GM19468 (cell line): ENCODE results near the gene DYDC2.

Source experiments
- ATAC-seq: cut with Tn5 transposase; IDR thresholded peaks from one replicate; pipeline ENCODE4 v1.9.1; 2021; ENCODE audit warnings: mild to moderate bottlenecking, moderate library complexity, moderate number of reproducible peaks; ENCODE audit not compliant: unreplicated experiment; ENCODE audit errors: extremely low read depth

Gene DYDC2

DNA sequence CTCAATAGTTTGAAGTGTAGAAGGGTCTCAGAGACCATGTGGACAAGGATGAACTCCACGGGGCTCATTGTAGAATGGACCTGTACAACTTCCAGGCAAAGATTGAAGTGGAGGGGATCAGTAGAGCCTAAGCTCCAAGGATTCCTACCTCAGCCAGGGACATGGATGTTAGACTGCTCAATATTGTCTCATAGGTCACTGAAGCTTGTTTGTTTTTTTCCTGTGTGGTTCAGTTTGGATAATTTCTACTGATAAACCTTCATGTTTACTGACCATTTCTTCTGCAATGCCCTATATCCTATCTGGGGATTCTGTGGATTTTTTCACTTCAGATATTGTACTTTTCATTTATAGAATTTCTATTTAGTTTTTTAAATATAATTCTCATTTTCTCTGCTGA lies 8.9 kb downstream of the DYDC2 start:
- no peak for ATAC-seq

DNA sequence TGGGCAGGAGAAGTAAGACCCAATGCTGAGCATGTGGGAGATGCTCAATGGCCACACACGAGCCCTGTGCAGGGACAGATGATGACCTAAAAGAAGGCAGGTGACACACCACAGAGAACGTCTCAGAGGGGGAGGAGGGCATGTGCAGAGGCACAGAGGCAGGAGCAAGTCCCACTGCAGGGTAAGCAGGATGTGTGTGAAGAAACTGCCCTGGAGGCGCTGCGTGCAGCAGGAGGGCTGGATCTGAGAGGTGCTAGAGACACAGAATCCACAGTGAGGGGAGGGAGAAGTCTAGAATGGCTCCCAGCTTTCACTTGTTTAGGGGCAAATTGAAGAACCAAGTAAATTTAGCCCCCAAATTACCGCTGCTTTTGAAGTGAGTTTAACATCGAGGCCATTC lies 14.9 kb downstream of the DYDC2 start:
- ATAC-seq: no peak

DNA sequence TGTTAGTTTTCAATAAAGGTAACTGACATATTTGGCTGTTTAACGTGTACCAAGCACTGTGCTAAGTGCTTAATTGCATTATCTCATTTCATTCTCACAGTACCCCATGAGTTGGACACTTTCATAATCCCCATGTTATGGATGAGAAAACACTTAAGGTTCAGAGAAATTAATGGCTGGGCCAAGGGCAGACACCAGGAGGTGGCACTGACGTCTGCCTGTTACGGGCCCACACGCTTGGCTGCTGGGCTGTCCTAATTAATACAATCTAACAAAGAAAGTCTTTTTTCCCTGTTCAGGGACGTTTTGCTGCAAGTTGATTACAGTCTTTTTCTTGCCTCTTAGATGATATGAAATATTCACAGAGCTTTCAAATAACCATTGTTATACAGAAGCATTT lies 16.1 kb downstream of the DYDC2 start:
- no peak for ATAC-seq

DNA sequence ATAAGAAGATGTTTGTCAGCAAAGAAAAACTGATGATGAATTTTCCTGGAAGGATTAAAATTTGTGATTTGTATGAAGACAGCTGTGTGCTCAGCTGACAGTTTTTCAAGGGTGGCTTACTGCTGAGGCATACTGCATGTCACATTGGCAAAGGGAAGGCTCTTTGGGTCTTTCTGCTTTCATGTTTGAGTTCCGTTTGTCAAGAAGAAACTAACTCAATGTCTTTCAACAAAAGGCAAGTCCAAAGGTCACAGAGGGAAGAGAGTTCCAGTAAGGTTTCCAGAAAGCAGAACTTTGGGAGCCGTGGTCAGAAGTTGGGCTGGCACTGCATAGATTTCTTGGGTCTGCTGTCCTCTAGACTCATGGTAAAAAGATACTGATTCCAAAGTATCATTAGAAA lies 16.9 kb downstream of the DYDC2 start:
- no peak for ATAC-seq

DNA sequence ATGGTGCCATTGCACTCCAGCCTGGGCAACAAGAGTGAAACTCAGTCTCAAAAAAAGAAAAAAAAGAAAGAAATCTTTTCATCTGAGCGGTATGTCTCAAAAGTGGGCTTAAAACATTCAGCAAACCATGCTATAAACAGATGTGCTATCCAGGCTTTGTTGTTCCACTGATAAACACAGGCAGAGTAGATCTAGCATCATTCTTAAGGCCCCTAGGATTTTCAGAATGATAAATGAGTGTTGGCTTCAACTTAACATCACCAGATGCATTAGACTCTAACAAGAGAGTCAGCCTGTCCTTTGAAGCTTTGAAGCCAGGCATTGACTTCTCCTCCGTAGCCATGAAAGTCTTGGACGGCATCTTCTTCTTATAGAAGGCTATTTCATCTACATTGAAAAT lies 23.1 kb downstream of the DYDC2 start:
- no peak for ATAC-seq

DNA sequence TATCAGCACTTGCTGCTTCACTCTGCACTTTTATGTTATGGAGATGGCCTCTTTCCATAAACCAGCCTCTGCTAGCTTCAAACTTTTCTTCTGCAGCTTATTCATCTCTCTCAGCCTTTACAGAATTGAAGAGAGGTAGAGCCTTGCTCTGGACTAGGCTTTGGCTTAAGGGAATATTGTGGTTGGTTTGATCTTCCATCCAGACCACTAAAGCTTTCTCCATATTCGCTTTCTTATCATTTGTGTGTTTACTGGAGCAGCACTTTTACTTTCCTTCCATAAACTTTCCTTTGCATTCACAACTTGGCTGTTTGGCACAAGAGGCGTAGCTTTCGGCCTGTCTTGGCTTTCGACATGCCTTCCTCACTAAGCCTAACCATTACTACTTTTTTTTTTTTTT lies 23.6 kb downstream of the DYDC2 start:
- ATAC-seq: no peak

DNA sequence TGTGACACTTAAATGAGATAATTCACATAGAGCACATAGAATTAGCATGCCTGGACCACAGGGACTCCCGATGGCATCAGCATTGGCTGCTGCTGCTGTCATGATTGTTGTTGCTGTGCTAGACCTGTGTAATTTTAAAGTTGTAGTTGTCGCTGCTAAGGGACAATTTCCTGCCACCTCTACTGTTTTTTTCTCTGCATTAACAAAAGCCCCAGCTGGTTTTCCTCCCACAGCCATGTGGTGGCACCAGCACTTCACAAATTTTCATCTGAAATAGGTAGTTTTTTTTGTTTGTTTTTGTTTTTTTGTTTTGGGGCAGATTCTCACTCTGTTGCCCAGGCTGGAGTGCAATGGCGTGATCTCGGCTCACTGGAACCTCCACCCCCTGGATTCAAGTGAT lies 26.4 kb downstream of the DYDC2 start:
- no peak for ATAC-seq

DNA sequence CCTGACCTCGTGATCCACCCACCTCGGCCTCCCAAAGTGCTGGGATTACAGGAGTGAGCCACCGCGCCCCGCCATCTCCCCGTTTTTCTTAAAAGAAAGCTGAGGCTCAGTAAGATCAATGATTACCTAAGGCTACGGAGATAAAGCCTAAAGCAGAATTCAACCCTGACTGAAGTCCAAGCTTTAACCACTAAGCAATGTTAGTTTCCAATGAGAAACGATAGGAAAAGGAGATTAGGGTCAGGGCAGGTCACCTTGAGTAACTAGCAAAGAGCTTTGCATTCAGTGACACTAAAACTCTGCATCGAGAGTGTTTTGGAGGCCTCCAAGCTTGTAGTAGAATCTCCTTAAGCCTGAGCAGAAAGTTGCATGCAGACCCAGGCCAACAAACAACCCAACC lies 34.2 kb downstream of the DYDC2 start:
- no peak for ATAC-seq

DNA sequence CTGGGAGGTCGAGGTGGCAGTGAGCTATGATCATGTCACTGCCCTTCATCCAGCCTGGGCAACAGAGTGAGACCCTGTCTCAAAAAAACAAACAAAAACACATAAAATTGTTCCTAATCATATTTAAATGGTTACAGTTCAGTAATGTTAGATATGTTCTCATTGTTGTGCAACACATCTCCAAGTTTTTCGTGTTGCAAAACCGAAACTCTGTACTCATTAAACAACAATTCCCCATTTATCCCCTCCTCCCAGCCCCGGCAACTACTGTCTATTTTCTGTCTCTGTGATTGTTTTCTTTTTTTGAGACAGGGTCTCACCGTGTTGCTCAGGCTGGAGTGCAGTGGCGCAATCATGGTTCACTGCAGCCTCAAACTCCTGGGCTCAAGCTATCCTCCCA lies 35.7 kb downstream of the DYDC2 start:
- no peak for ATAC-seq

DNA sequence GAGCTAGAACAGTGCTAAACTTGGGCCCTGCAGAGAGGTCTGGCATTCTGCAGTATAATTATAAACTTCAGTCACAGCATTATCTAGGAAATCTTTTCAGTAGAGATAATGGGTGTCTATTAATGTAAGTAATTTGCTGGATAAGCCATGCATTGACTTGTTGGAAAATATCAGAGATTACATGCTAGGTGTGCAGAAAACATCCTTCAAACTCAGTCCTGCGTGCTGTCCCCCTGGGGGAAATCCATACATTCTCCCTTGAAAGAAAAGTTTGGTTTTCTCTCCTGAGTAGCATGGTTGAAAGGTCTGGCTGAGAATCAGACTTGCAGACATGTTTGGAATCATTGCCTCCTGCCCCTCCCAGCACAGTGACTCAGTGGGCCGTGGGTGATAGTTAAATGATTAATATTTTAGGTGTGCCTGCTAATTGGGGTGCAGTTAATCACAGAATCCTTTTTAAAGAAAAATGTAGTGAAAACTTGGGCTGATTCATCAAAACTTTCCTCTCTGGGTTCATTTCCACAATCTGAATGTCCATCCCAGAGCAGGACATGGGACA lies 37.9 kb downstream of the DYDC2 start:
- ATAC-seq: no peak

DNA sequence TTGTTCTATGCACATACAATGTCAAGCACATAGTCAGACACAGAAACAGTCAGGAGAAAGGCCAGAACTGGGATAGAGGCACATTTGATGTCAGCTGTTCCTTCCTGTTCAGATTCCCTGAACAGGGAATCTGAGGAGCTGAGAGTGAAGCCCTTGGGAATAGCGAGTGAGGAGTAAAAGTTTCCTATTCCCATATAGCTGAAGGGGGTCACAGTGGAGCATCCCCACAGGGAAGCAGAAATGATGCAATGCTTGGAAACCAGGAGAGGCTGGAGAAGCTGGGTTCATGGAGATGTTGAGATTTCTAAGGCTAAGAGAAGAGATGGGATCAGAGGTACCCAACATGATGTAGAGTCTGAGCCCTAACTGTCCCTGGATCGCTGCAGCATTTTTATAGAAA lies 40.4 kb downstream of the DYDC2 start:
- no peak for ATAC-seq

DNA sequence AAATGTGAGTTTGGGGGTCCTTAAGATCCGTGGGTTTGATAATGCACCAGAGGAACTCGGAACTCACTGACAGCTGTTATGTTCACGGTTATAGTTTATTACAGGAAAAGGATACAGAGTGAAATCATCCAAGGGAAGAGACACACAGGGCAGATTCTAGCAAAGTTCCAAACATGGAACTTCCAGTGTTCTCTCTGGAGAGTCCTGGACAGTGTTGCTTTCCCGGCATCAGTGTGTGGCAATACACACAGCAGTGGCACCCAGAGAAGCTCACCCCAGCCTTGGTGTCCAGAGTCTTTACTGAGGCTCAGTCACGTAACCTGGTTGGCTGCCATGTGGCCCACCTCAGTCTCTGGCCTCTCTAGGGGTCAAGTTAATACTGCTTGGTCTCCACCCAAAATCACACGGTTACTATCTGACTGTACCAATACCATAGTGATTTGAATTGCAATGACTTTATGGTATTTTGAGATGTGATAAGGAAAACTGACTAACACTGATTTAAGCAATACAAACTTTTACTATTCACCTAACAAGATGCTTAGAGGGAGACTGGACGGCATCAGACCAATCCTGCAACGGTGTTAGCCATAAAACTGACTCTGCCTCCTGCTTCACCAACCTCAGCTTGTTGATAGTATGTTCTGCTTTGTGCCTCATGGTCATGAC lies 43.7 kb downstream of the DYDC2 start:
- ATAC-seq: no peak

DNA sequence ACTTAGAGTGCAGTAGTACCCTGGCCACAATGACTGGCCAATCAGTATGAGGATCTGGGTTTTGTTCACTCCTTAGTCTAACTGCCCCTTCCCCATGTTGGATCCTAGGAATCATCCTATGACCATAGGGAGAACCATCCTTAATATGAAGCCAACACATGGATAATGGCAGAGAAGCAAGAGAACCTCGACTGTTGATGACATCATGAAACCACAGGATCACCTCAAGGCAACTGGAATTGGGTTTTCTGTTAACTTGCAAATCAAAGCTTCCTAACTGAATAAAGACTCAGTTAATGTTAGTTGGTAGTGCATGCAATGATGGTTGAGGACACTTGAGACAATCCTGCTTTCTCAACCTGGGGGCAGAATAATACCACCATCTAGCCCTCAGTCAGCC lies 48.5 kb downstream of the DYDC2 start:
- ATAC-seq: no peak

DNA sequence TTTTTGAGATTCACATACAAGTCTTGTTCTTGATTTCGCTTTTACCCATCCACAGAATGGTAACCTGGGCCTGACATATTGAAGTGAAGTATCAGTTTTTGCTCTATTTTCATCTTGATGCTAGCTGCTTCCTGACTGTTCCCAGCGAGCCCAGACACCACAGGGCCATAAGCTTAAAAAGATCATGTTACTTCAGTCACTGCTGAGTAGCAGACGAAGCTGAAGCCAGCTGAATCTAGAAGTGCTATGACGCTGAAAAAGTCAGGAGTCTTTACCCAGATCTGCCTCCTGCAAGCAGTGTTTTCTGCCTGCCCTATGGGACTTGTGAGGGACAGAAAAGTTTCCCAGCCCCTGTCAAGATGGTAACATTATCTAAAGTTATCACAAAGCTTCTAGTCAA lies 49.0 kb downstream of the DYDC2 start:
- ATAC-seq: no peak

DNA sequence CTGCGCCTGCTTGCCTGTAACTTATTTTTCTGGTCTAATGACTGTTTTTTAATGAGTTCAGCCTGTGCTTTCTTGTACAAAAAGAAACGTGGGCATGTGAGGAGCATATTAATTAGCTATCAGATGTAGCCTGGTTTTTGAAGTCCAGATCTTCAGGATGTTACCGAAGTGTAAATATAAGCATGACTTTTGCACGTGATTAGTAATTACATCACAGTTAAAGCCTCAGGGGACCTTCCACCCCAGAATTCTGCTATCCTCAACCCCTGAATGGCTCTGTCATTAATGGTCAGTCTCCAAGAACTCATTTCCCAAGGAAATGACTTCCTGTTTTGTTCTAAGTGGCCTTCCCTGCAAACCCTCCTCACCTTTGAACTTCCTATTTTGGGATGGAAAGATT lies 49.6 kb downstream of the DYDC2 start:
- no peak for ATAC-seq

DNA sequence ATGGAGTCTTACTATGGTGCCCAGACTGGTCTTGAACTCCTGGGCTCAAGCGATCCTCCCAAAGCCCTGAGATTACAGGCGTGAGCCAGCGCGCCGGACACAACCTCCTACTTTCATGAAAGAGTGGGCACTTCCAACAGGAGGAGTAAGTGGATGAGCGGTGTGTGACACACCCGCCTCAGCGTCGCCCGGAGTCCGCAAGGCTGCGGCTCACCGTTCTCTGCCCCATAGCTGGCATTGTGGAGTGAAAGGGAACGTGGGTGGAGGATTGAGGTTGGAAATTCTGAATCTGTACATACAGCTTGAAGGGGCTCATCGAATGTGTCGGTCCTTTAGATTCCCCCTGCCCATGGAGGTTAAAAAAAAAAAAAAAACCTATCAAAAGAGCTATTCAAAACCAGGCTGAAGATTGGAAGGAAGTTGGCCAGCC lies 51.2 kb downstream of the DYDC2 start:
- ATAC-seq: no peak

DNA sequence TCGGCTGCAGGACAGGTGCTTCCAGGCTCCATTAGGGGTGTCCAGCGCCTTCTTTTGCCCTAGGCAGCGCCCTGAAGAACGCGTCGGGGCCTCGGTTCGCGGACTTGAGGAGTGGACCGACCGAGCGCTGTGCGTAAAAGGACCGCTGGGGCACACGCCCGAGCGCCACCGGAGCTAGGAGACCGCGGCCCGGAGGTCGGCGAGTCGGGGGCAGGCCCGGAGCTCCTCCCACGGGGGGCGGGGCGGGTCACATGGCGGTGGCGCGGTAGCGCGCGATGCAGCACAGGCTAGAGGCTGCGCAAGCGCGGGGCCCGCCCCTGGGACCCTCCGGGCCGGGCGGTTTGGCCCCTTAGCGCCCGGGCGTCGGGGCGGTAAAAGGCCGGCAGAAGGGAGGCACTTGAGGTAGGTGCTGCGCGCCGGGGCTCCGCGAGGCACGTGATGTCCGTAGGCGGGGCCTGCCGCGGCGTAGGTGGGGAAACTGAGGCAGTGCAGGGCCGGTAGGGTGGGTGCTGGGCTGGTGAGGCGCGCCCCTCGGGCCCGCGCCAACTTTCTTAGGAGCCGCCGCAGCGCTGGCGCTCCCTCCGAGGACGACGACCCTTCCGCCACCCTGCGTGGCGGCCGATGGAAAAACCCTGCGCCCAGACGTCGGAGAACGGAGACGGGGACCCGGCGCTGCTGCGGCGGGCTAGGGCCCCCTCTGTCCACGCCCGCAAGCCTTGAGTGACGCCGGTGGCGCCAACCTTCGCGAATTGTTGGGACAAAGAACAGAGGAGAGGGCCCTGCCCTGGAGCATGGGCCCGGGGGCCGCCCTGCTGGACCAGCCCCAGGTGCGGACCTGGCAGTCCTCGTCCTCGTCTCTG lies 51.9 kb downstream of the DYDC2 start, which contains the start of gene PRXL2A:
Gene PRXL2A, plus strand, starts transcription at position 310 of the 860 bp plus-strand sequence. CDS start 11,917 bp downstream, outside the sequence.
- peak; percentile 82 for ATAC-seq

DNA sequence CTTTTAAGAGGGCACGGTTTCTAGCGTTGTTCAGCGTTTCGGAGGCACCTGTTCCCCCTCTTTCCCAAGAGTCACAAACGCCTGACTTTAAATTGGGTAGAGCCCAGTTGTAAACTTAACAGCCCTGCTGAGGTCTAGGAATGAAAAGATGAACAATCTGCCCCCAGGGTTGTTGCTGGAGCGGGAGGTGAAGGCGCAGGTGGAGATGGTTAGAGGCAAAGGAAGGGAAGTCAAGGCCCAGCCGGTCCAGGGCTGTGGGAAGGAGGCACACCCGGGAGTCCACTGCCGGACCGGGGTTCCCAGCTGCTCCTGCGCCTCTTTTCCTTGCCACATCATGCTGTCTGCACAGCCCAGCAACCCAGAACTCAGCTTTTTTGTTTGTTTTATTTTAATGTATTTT lies 52.5 kb downstream of the DYDC2 start:
- no peak for ATAC-seq

DNA sequence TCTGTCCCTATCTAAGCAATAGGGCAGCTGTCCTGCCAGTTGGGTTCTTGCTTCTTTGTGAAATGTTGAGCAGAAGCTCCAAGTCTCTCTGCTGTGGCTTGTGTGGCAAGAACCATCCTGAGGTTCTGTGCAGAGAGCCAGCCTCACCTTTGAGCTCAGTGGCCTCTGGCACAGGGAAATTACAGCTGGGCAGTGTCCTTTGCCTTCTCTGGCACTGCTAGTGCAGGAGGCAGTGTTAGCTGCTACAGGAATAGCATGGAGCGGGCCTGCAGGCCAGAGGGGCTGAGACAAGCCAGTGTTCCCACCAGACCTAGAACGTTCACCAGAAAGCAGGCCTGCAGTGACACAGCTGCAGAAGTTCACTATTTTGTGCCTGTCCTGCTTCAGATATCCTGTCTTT lies 53.5 kb downstream of the DYDC2 start:
- no peak for ATAC-seq

DNA sequence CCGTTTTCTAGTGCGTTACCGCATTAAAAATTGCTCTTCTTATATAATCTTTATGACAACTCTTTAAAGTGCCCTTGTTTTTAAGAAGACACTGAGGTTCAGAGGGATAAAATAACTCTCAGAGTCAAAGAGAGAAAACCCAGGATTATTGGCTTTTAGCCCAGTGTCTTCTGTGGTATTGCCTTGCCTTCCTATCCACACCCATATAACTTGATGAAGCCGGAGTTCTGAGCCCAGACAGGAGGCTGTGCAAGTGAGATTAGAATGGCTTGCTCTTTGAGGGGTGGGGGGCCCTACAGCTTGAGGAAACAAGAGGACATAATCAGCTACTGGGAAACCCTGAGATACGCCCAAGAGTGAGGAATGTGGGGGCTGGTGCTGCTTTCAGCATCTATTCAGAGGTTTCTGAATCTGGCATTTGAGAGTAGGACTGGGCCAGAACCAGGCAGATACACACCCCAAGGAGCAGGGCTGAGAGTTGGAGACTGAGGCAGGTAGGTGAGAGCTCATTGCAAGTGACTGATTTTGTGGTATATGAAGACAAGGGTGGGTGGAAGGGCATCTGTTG lies 54.1 kb downstream of the DYDC2 start:
- no peak for ATAC-seq

DNA sequence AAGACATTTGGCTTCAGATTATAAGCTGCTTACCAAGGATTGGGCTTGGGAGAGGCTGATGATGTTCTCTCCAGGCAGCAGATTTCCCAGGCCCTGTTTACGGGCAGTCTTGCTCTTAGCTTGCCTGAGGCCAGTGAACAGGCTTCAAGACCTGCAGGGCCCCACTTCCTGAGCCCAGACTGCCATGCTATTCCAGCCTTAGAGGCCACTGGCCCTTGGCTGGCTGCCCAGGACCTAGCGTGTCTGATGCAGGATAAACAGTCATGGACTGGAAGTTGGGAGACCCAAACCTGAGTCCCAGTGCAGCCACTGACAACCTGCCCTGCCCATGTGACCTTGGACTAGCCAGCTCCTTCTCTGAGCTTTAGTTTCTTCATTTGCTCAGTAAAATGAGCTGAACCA lies 54.7 kb downstream of the DYDC2 start:
- no peak for ATAC-seq
